Measurements from ENCODE around the gene AJAP1.

Gene AJAP1

GRCh38 chr1:4674676-4675075, 20.3 kb downstream of the AJAP1 start:
- TF ChIP-seq CTCF (IDR thresholded peaks at IDR 0.05; ENCODE audit: borderline replicate concordance, control extremely low read depth, extremely low read depth, insufficient read depth, missing control alignments): no peak
- no peak for DNase-seq (ENCODE audit: low spot score)
- in situ Hi-C loops (cut with MboI; ENCODE audit: low sequenced_read_pairs, unreplicated experiment): no loop called here

GRCh38 chr1:4675454-4676186, 21.2 kb downstream of the AJAP1 start:
- no peak for DNase-seq (ENCODE audit: low spot score)
- in situ Hi-C loops (cut with MboI; ENCODE audit: low sequenced_read_pairs, unreplicated experiment): no loop called here
- TF ChIP-seq CTCF (IDR thresholded peaks at IDR 0.05; ENCODE audit: borderline replicate concordance, control extremely low read depth, extremely low read depth, insufficient read depth, missing control alignments): no peak

- DNase-seq (ENCODE audit: low spot score): no peak
- TF ChIP-seq CTCF (IDR thresholded peaks at IDR 0.05; ENCODE audit: borderline replicate concordance, control extremely low read depth, extremely low read depth, insufficient read depth, missing control alignments): no peak
- in situ Hi-C loops (cut with MboI; ENCODE audit: low sequenced_read_pairs, unreplicated experiment): no loop called here
Measured at GRCh38 chr1:4676253-4676652, 21.8 kb downstream of the AJAP1 start.

GRCh38 chr1:4677608-4678007, 23.2 kb downstream of the AJAP1 start:
- in situ Hi-C loops (cut with MboI; ENCODE audit: low sequenced_read_pairs, unreplicated experiment): no loop called here

GRCh38 chr1:4678066-4678717, 23.8 kb downstream of the AJAP1 start:
- TF ChIP-seq CTCF (IDR thresholded peaks at IDR 0.05; ENCODE audit: borderline replicate concordance, control extremely low read depth, extremely low read depth, insufficient read depth, missing control alignments): no peak

More at GRCh38 chr1:4677608-4678007, 23.2 kb downstream of the AJAP1 start:
- no peak for DNase-seq (ENCODE audit: low spot score)
- TF ChIP-seq CTCF (IDR thresholded peaks at IDR 0.05; ENCODE audit: borderline replicate concordance, control extremely low read depth, extremely low read depth, insufficient read depth, missing control alignments): no peak

GRCh38 chr1:4681026-4681425, 26.6 kb downstream of the AJAP1 start:
- DNase-seq (ENCODE audit: low spot score): no peak
- in situ Hi-C loops (cut with MboI; ENCODE audit: low sequenced_read_pairs, unreplicated experiment): no loop called here

More at GRCh38 chr1:4678066-4678717, 23.8 kb downstream of the AJAP1 start:
- in situ Hi-C loops (cut with MboI; ENCODE audit: low sequenced_read_pairs, unreplicated experiment): no loop called here
- DNase-seq (ENCODE audit: low spot score): no peak

More at GRCh38 chr1:4681026-4681425, 26.6 kb downstream of the AJAP1 start:
- TF ChIP-seq CTCF (IDR thresholded peaks at IDR 0.05; ENCODE audit: borderline replicate concordance, control extremely low read depth, extremely low read depth, insufficient read depth, missing control alignments): no peak

Data from GM13976 (cell line).